IPS DF 6.9 (cell line): Measurements from ENCODE around the gene MYO1E.

ENCODE experiments used
- DNase-seq: peaks from one replicate; pipeline ENCODE4 v3.0.0-alpha.2; 2013; ENCODE audit warnings: low read depth, low spot score
- H3K27ac ChIP-seq: one replicate; pipeline ENCODE4 v1.5.1; 2013; ENCODE audit warnings: low read length, control low read depth
- H3K27me3 ChIP-seq: 2 replicates; pipeline ENCODE4 v1.6.1; 2013; ENCODE audit warnings: mild to moderate bottlenecking, low read length; ENCODE audit not compliant: control insufficient read depth, insufficient read depth
- H3K36me3 ChIP-seq: 2 replicates; pipeline ENCODE4 v1.6.1; 2013; ENCODE audit warnings: low read length; ENCODE audit not compliant: control insufficient read depth, insufficient read depth
- H3K4me1 ChIP-seq: 2 replicates; pipeline ENCODE4 v1.6.1; 2013; ENCODE audit warnings: low read length; ENCODE audit not compliant: control insufficient read depth, insufficient read depth
- H3K4me3 ChIP-seq: 2 replicates; pipeline ENCODE4 v1.5.1; 2013; ENCODE audit warnings: mild to moderate bottlenecking, low read length
- H3K9me3 ChIP-seq: 2 replicates; pipeline ENCODE4 v1.6.1; 2013; ENCODE audit warnings: low read length, inconsistent platforms; ENCODE audit not compliant: control insufficient read depth, insufficient read depth
- WGBS: extraction: QIAGEN DNeasy Blood & Tissue Kit; methylation state at CpG from one replicate; pipeline ENCODE4 v1.1.7; 2013; ENCODE audit warnings: mixed read lengths, missing lambda C conversion rate; ENCODE audit not compliant: insufficient read length, insufficient coverage; 5-methylcytosine and 5-hydroxymethylcytosine counted together

The MYO1E gene

DNA sequence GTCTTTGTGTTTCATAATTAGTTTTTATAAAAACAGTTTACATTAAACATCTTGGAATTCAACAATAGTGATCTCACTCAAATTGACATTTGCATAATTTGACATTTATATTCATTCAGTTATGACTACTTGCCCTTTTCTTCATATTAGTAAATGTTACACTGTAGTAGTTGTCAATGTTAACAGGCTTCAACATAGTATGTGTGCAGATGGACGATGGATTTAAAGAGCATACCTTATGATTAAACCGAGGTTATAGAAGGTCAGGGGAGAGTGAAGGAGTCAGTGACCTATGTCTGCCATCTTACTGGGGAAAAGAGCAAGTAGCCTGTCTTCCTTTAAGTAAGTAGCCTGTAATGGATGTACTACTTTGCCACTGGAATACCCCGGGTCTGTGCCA, 276.2 kb downstream of the MYO1E start:
- no peaks in the 10 kb centered on the region for H3K4me1 ChIP-seq
- no peaks in the 10 kb centered on the region for H3K27me3 ChIP-seq
- no peaks in the 10 kb centered on the region for H3K9me3 ChIP-seq
- H3K27ac ChIP-seq, result no peak overlapping the region
- H3K36me3 ChIP-seq, result peaks cover 9% of the 10 kb centered on the region; the same call in 1 of the 2 replicates
- DNase-seq, result no peak
- no CpG with 5 or more reads among the region's 3 CpGs for WGBS
- H3K4me3 ChIP-seq, result no peak overlapping the region

- no CpG with 5 or more reads among the region's 1 CpG for WGBS
- Histone ChIP-seq H3K9me3 (no peaks in the 10 kb centered on the region), H3K4me1 (no peaks in the 10 kb centered on the region), H3K27me3 (no peaks in the 10 kb centered on the region), H3K36me3 (peaks cover 7% of the 10 kb centered on the region; the same call in 1 of the 2 replicates), H3K4me3 (no peak overlapping the region), H3K27ac (no peak overlapping the region)
- no peak for DNase-seq
Measured at GRCh38 chr15:59094077-59094476, 278.6 kb downstream of the MYO1E start.

DNA sequence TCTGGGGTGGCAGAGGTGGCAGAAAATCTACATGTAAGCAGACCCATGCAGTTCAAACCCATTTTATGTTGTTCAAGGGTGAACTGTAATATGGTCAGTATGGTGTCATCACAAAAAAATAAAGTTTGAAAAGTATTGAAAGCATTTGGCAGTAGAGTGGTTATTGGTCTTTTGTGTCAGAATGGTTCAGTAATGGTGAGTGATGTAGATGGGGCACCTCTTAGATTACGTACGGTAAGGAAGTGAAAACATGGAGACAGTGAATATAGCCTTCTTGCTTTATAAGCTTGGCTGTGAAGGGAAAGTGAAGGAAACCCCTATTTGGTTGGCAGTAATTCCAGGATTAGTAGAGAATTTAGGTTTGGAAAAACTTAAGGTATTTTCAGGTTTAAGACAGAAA, 284.9 kb downstream of the MYO1E start:
- Histone ChIP-seq H3K27me3 (no peaks in the 10 kb centered on the region), H3K27ac (no peak overlapping the region), H3K4me1 (no peaks in the 10 kb centered on the region), H3K9me3 (no peaks in the 10 kb centered on the region), H3K4me3 (no peak overlapping the region), H3K36me3 (peaks cover 3% of the 10 kb centered on the region; the same call in 1 of the 2 replicates)
- WGBS, result no CpG with 5 or more reads among the region's 2 CpGs
- DNase-seq, result no peak
